ENCODE results near the gene AASS. TPM values are rescaled to one million over a fixed set of nuclear protein-coding genes. Genes with fewer than 3 reads are reported as not detected.

The AASS gene
- total RNA-seq, 1 donor = 20.8 TPM

DNA sequence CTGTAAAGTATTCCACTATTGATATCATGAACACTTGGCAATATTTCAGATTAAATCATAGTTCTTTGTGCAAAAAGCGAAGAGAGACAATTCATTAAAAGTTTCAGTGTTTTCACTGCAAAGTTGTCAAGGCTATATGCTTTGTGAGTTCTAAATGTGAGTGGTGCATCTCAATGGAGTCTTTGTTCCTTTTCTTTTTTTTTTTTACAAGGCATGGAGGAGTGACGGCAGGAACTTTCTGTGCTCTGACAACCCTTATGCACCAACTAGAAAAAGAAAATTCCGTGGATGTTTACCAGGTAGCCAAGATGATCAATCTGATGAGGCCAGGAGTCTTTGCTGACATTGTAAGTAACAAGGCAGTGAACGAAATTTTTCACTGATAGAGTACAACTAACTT is 84.5 kb downstream of the AASS start:
- TF ChIP-seq, protein P1, sequence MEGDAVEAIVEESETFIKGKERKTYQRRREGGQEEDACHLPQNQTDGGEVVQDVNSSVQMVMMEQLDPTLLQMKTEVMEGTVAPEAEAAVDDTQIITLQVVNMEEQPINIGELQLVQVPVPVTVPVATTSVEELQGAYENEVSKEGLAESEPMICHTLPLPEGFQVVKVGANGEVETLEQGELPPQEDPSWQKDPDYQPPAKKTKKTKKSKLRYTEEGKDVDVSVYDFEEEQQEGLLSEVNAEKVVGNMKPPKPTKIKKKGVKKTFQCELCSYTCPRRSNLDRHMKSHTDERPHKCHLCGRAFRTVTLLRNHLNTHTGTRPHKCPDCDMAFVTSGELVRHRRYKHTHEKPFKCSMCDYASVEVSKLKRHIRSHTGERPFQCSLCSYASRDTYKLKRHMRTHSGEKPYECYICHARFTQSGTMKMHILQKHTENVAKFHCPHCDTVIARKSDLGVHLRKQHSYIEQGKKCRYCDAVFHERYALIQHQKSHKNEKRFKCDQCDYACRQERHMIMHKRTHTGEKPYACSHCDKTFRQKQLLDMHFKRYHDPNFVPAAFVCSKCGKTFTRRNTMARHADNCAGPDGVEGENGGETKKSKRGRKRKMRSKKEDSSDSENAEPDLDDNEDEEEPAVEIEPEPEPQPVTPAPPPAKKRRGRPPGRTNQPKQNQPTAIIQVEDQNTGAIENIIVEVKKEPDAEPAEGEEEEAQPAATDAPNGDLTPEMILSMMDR (IDR thresholded peaks at IDR 0.05; ENCODE audit: insufficient read depth, low read length) = no peak
- no peak overlapping the region for H3K4me3 ChIP-seq (ENCODE audit: low read depth, low read length)
- DNase-seq (ENCODE audit: low read depth) = no peak

DNA sequence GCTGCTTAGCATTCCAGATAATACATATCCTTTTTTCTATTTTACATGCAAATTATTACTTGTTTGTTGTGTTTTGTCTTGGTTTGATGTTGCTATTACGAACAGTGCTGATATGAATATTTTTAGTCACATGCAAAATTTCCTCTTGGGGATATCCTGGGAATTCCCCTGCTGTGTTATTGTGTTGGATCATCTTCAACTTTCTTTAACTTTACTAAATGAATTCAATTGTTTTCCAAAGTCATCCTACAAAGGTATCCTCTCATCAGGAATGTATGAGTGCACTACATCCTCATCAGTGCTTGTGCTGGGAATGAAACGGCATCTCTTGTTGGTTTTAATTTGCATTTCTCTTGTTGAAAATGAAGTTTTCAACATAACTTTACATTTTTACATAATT is 87.1 kb downstream of the AASS start:
- TF ChIP-seq, protein P1 (IDR thresholded peaks at IDR 0.05; ENCODE audit: insufficient read depth, low read length) = no peak
- no peak overlapping the region for H3K4me3 ChIP-seq (ENCODE audit: low read depth, low read length)

GRCh38 chr7:122055073-122055472 is 89.0 kb downstream of the AASS start:
- no peak overlapping the region for H3K4me3 ChIP-seq (ENCODE audit: low read depth, low read length)
- no peak for DNase-seq (ENCODE audit: low read depth)
- TF ChIP-seq, protein P1 (IDR thresholded peaks at IDR 0.05; ENCODE audit: insufficient read depth, low read length) = no peak

More for the DNA sequence above, 87.1 kb downstream of the AASS start:
- no peak for DNase-seq (ENCODE audit: low read depth)

- DNase-seq (ENCODE audit: low read depth) = no peak
- TF ChIP-seq, protein P1 (IDR thresholded peaks at IDR 0.05; ENCODE audit: insufficient read depth, low read length) = no peak
- H3K4me3 ChIP-seq (ENCODE audit: low read depth, low read length) = no peak overlapping the region
Observed at GRCh38 chr7:122054393-122054792, 89.7 kb downstream of the AASS start.

GRCh38 chr7:122046402-122046801 is 97.6 kb downstream of the AASS start:
- no peak for DNase-seq (ENCODE audit: low read depth)
- TF ChIP-seq, protein P1 (IDR thresholded peaks at IDR 0.05; ENCODE audit: insufficient read depth, low read length) = no peak
- H3K4me3 ChIP-seq (ENCODE audit: low read depth, low read length) = no peak overlapping the region

DNA sequence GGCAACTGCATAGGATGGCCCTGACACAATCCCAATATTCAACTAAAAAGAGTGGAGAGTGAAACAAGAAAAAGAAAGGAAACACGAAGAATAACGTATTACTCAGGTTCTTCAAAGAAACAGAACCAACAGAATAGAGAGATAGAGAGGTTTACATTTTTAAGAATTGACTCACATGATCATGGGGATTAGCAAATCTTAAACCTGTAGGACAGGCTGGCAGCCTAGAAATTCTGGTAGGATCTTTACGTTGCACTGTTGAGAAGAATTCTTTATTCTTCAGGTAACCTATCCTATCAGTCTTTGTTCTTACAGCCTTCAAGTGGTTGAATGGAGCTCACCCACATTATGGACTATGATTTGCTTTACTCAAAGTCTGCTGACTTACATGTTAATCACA is 103.9 kb downstream of the AASS start:
- TF ChIP-seq, protein P1 (IDR thresholded peaks at IDR 0.05; ENCODE audit: insufficient read depth, low read length) = no peak
- no peak overlapping the region for H3K4me3 ChIP-seq (ENCODE audit: low read depth, low read length)
- DNase-seq (ENCODE audit: low read depth) = no peak

- no peak overlapping the region for H3K4me3 ChIP-seq (ENCODE audit: low read depth, low read length)
- DNase-seq (ENCODE audit: low read depth) = peak; percentile 3
Observed at GRCh38 chr7:122038904-122039303, 105.1 kb downstream of the AASS start.

More at GRCh38 chr7:122038904-122039303, 105.1 kb downstream of the AASS start:
- TF ChIP-seq, protein P1 (IDR thresholded peaks at IDR 0.05; ENCODE audit: insufficient read depth, low read length) = no peak

All from fibroblast of the aortic adventitia (primary cell).